WTC11 (cell line): ENCODE measurements around the gene PRR5L.

Experiments
- ATF1 ChIP-seq: sonication (generic); formaldehyde crosslinking; IDR thresholded peaks from 2 replicates; pipeline ENCODE4 v1.8.1; 2023; ENCODE audit warnings: mild to moderate bottlenecking, moderate library complexity, missing genetic modification reagents
- ATF2 ChIP-seq: sonication (generic); formaldehyde crosslinking; IDR thresholded peaks from 2 replicates; pipeline ENCODE4 v1.8.1; 2022; ENCODE audit warnings: low read depth, missing genetic modification reagents, borderline replicate concordance
- E2F5 ChIP-seq: sonication (generic); formaldehyde crosslinking; IDR thresholded peaks from 2 replicates; pipeline ENCODE4 v1.8.1; 2022; ENCODE audit warnings: mild to moderate bottlenecking, moderate library complexity, missing genetic modification reagents
- ESRRA ChIP-seq: sonication (generic); formaldehyde crosslinking; IDR thresholded peaks from 2 replicates; pipeline ENCODE4 v1.8.1; 2022; ENCODE audit warnings: mild to moderate bottlenecking, missing genetic modification reagents, borderline replicate concordance
- FOXK1 ChIP-seq: sonication (generic); formaldehyde crosslinking; IDR thresholded peaks from 2 replicates; pipeline ENCODE4 v1.8.0; 2022; ENCODE audit warnings: mild to moderate bottlenecking, moderate library complexity, missing genetic modification reagents
- JUN ChIP-seq: sonication (generic); formaldehyde crosslinking; IDR thresholded peaks from 2 replicates; pipeline ENCODE4 v1.8.0; 2023; ENCODE audit warnings: mild to moderate bottlenecking, missing genetic modification reagents
- MXD4 ChIP-seq: fragments of 250-450 bp; sonication (Bioruptor Pico); IDR thresholded peaks from 2 replicates; pipeline ENCODE4 v1.8.0; 2021; ENCODE audit warnings: mild to moderate bottlenecking, moderate library complexity, borderline replicate concordance
- NFYB ChIP-seq: sonication (generic); formaldehyde crosslinking; conservative IDR thresholded peaks from 2 replicates; pipeline ENCODE4 v1.8.0; 2022; ENCODE audit warnings: low read depth, missing genetic modification reagents
- TF ChIP-seq, protein P1 (sequence below): sonication (generic); formaldehyde crosslinking; IDR thresholded peaks from 2 replicates; pipeline ENCODE4 v1.8.0; 2022; ENCODE audit warnings: mild to moderate bottlenecking, missing genetic modification reagents
- TF ChIP-seq, protein P2 (sequence below): fragments of 200-600 bp; IDR thresholded peaks from 2 replicates; pipeline ENCODE4 v1.8.0; 2022; ENCODE audit warnings: antibody characterized with exemption
- TF ChIP-seq, protein P3 (sequence below): sonication (generic); formaldehyde crosslinking; conservative IDR thresholded peaks from 2 replicates; pipeline ENCODE4 v1.8.1; 2023; ENCODE audit warnings: mild to moderate bottlenecking, low read depth, missing genetic modification reagents, moderate library complexity
- TF ChIP-seq, protein P4 (sequence below): sonication (generic); formaldehyde crosslinking; IDR thresholded peaks from 2 replicates; pipeline ENCODE4 v1.8.1; 2023; ENCODE audit warnings: mild to moderate bottlenecking, missing genetic modification reagents, moderate library complexity
- TF ChIP-seq, protein P5 (sequence below): fragments of 250-450 bp; sonication (Bioruptor Pico); IDR thresholded peaks from 2 replicates; pipeline ENCODE4 v1.9.0; 2021; ENCODE audit warnings: mild to moderate bottlenecking
- TF ChIP-seq, protein P6 (sequence below): sonication (generic); formaldehyde crosslinking; IDR thresholded peaks from 2 replicates; pipeline ENCODE4 v1.8.1; 2023; ENCODE audit warnings: mild to moderate bottlenecking, missing genetic modification reagents, moderate library complexity

DNA sequence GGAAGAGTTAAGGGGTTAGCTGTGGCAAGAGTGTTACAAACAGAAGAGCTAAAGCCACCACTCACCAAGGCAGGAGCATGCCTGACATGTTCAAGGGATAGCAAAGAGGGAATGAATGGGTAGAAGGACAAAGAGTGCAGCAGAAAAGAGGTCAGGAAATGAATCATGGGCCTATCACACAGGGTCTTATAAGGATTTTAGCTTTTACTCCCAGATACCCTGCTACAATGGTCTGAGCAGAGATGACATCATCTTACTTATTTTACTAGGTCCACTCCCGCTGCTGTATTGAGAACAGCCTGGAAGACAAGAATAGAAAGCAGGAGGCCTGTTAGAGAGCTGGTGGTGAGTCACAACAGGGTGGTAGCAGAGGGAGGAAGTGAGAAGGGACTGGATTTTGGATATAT is 204.2 kb downstream of the PRR5L start:
- TF ChIP-seq E2F5 = no peak
- TF ChIP-seq, protein P1, sequence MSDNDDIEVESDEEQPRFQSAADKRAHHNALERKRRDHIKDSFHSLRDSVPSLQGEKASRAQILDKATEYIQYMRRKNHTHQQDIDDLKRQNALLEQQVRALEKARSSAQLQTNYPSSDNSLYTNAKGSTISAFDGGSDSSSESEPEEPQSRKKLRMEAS (CRISPR knock-in tag) = no peak
- TF ChIP-seq NFYB = no peak
- TF ChIP-seq ATF2 = no peak
- TF ChIP-seq, protein P2, sequence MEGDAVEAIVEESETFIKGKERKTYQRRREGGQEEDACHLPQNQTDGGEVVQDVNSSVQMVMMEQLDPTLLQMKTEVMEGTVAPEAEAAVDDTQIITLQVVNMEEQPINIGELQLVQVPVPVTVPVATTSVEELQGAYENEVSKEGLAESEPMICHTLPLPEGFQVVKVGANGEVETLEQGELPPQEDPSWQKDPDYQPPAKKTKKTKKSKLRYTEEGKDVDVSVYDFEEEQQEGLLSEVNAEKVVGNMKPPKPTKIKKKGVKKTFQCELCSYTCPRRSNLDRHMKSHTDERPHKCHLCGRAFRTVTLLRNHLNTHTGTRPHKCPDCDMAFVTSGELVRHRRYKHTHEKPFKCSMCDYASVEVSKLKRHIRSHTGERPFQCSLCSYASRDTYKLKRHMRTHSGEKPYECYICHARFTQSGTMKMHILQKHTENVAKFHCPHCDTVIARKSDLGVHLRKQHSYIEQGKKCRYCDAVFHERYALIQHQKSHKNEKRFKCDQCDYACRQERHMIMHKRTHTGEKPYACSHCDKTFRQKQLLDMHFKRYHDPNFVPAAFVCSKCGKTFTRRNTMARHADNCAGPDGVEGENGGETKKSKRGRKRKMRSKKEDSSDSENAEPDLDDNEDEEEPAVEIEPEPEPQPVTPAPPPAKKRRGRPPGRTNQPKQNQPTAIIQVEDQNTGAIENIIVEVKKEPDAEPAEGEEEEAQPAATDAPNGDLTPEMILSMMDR = no peak
- no peak for TF ChIP-seq JUN (CRISPR knock-in tag)
- TF ChIP-seq, protein P3, sequence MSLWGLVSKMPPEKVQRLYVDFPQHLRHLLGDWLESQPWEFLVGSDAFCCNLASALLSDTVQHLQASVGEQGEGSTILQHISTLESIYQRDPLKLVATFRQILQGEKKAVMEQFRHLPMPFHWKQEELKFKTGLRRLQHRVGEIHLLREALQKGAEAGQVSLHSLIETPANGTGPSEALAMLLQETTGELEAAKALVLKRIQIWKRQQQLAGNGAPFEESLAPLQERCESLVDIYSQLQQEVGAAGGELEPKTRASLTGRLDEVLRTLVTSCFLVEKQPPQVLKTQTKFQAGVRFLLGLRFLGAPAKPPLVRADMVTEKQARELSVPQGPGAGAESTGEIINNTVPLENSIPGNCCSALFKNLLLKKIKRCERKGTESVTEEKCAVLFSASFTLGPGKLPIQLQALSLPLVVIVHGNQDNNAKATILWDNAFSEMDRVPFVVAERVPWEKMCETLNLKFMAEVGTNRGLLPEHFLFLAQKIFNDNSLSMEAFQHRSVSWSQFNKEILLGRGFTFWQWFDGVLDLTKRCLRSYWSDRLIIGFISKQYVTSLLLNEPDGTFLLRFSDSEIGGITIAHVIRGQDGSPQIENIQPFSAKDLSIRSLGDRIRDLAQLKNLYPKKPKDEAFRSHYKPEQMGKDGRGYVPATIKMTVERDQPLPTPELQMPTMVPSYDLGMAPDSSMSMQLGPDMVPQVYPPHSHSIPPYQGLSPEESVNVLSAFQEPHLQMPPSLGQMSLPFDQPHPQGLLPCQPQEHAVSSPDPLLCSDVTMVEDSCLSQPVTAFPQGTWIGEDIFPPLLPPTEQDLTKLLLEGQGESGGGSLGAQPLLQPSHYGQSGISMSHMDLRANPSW (CRISPR knock-in tag) = no peak
- TF ChIP-seq MXD4 (CRISPR knock-in tag) = no peak
- TF ChIP-seq, protein P4, sequence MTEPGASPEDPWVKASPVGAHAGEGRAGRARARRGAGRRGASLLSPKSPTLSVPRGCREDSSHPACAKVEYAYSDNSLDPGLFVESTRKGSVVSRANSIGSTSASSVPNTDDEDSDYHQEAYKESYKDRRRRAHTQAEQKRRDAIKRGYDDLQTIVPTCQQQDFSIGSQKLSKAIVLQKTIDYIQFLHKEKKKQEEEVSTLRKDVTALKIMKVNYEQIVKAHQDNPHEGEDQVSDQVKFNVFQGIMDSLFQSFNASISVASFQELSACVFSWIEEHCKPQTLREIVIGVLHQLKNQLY (CRISPR knock-in tag) = no peak
- TF ChIP-seq ATF1 = no peak
- TF ChIP-seq ESRRA (CRISPR knock-in tag) = no peak
- TF ChIP-seq, protein P5, sequence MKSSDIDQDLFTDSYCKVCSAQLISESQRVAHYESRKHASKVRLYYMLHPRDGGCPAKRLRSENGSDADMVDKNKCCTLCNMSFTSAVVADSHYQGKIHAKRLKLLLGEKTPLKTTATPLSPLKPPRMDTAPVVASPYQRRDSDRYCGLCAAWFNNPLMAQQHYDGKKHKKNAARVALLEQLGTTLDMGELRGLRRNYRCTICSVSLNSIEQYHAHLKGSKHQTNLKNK (CRISPR knock-in tag) = no peak
- TF ChIP-seq FOXK1 (CRISPR knock-in tag) = no peak
- TF ChIP-seq, protein P6, sequence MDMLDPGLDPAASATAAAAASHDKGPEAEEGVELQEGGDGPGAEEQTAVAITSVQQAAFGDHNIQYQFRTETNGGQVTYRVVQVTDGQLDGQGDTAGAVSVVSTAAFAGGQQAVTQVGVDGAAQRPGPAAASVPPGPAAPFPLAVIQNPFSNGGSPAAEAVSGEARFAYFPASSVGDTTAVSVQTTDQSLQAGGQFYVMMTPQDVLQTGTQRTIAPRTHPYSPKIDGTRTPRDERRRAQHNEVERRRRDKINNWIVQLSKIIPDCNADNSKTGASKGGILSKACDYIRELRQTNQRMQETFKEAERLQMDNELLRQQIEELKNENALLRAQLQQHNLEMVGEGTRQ (CRISPR knock-in tag) = no peak
